ENCODE data around the gene C16orf92.

- TF ChIP-seq CTCF (IDR thresholded peaks at IDR 0.05; ENCODE audit: borderline replicate concordance, extremely low read depth, low read length, poor library complexity, severe bottlenecking) (no peak), EZH2 (IDR thresholded peaks at IDR 0.05; ENCODE audit: borderline replicate concordance, low read depth, low read length, severe bottlenecking) (no peak)
Observed at GRCh38 chr16:30066761-30067583, 44.0 kb downstream of the C16orf92 start.

All from DND-41 (cell line).